Endothelial cell of umbilical vein (primary cell): ENCODE results near the gene UBR4.

Experiments
- EZH2 ChIP-seq: IDR thresholded peaks from 2 replicates; pipeline ENCODE4 v1.6.1; 2012; ENCODE audit warnings: borderline replicate concordance, low read depth, mild to moderate bottlenecking, moderate library complexity, low read length, inconsistent platforms; ENCODE audit not compliant: severe bottlenecking
- FOS ChIP-seq: IDR thresholded peaks from 2 replicates; pipeline ENCODE4 v1.6.1; 2011; ENCODE audit warnings: mild to moderate bottlenecking, low read length, moderate library complexity, borderline replicate concordance; ENCODE audit not compliant: insufficient read depth
- JUN ChIP-seq: IDR thresholded peaks from 2 replicates; pipeline ENCODE4 v1.6.1; 2011; ENCODE audit warnings: borderline replicate concordance, low read depth; ENCODE audit not compliant: insufficient read length, insufficient read depth
- MYC ChIP-seq: IDR thresholded peaks from one replicate; pipeline ENCODE4 v1.6.1; 2011; ENCODE audit warnings: mild to moderate bottlenecking, low read depth, low read length
- POLR2A ChIP-seq: IDR thresholded peaks from 2 replicates; pipeline ENCODE4 v1.6.1; 2012; ENCODE audit warnings: low read depth, mild to moderate bottlenecking, control low read depth, low read length
- POLR2AphosphoS5 ChIP-seq: IDR thresholded peaks from 2 replicates; pipeline ENCODE4 v1.6.1; 2012; ENCODE audit warnings: low read depth, mild to moderate bottlenecking, control low read depth, low read length, moderate library complexity; ENCODE audit not compliant: insufficient read depth
- TF ChIP-seq, protein P1 (sequence below), 2 donors: IDR thresholded peaks; 1 replicate in 1 of 2; 2 replicates in 1 of 2; pipeline ENCODE4 v1.5.1; 2011; ENCODE audit warnings: low read length in 2 of 2, mild to moderate bottlenecking in 2 of 2, moderate library complexity in 2 of 2, control low read depth in 1 of 2, inconsistent platforms in 1 of 2, low read depth in 1 of 2; ENCODE audit not compliant: insufficient read depth in 1 of 2; ENCODE audit errors: extremely low read depth in 1 of 2
- TF ChIP-seq, protein P2 (sequence below): IDR thresholded peaks from 2 replicates; pipeline ENCODE4 v1.6.1; 2011; ENCODE audit not compliant: insufficient read depth, insufficient read length

DNA sequence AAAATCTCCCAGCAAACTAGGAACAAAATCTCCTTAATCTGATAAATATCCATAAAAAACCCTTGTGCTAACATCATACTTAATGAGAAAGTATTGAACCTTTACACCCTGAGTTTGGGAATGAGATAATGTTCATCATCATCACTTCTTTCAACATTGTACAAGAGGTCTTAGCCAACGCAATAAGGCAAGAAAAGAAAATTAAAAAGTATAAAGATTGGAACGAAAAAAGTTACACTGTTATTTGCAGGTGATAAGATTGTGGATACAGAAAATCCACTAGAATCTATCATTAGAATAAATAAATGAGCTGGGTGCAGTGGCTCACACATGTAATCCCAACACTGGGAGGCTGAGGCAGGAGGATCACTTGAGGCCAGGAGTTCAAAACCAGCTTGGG, 76.7 kb downstream of the UBR4 start:
- no peak for TF ChIP-seq POLR2A
- TF ChIP-seq EZH2 = no peak
- no peak for TF ChIP-seq POLR2AphosphoS5
- TF ChIP-seq, protein P1, sequence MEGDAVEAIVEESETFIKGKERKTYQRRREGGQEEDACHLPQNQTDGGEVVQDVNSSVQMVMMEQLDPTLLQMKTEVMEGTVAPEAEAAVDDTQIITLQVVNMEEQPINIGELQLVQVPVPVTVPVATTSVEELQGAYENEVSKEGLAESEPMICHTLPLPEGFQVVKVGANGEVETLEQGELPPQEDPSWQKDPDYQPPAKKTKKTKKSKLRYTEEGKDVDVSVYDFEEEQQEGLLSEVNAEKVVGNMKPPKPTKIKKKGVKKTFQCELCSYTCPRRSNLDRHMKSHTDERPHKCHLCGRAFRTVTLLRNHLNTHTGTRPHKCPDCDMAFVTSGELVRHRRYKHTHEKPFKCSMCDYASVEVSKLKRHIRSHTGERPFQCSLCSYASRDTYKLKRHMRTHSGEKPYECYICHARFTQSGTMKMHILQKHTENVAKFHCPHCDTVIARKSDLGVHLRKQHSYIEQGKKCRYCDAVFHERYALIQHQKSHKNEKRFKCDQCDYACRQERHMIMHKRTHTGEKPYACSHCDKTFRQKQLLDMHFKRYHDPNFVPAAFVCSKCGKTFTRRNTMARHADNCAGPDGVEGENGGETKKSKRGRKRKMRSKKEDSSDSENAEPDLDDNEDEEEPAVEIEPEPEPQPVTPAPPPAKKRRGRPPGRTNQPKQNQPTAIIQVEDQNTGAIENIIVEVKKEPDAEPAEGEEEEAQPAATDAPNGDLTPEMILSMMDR (IDR thresholded peaks at IDR 0.05; ENCODE audit: extremely low read depth in 1 of 2, insufficient read depth in 1 of 2, low read depth in 1 of 2, low read length in 2 of 2) = no peak
- TF ChIP-seq JUN = no peak
- TF ChIP-seq, protein P2, sequence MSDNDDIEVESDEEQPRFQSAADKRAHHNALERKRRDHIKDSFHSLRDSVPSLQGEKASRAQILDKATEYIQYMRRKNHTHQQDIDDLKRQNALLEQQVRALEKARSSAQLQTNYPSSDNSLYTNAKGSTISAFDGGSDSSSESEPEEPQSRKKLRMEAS = no peak
- no peak for TF ChIP-seq FOS
- no peak for TF ChIP-seq MYC
